Stimulated activated CD8-positive, alpha-beta memory T cell treated with anti-CD3 and anti-CD28 coated beads, Interleukin-4, amount 100 ng/mL, for 24 hours (primary cell): ENCODE results near the gene RPL23.

ENCODE experiments used
- DNase-seq: peaks from one replicate; pipeline ENCODE4 v3.0.0-alpha.2; 2020; ENCODE audit warnings: low read depth

Gene RPL23

DNA sequence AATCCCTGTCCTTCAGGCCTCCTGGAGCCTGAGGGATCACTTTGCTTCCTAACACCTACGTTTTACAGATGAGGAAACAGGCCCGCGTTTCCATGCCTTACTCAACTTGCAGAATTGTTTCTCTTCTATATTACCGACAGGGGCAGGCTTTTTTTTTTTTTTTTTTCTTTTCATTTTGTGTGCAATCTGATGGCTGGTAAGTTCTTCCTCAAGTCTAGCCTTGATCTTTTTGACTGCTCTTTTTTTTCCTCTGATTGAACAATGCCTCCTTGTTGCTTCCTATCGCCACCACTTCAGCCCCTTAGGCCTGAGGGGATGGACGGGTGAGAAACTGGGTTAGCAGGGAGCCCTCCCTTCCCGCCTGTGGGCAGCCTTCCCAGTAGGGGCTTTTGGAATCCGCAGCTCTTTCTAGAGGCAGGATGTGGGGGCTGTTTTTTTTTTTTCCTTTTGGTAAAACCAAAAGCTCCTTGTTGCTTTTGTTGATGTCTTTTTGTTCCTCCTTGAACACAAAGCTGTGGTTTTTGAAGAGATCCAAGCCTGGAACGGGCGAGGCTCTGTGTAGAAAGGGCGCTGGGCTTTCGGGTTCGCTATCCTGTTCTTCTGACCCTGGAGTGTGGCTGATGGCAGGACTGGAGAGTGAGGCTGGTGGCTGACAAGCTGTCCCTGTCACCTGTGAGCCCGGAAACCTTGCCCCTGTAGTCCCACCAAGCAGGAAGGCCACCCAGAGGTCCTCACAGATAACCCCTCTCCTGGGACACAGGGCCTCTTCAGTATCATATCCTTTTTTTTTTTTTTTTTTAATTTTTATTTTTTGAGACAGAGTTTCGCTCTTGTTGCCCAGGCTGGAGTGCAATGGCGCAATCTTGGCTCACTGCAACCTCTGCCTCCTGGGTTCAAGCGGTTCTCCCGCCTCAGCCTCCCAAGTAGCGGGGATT, 30.3 kb upstream of the RPL23 start:
- no peak for DNase-seq

DNA sequence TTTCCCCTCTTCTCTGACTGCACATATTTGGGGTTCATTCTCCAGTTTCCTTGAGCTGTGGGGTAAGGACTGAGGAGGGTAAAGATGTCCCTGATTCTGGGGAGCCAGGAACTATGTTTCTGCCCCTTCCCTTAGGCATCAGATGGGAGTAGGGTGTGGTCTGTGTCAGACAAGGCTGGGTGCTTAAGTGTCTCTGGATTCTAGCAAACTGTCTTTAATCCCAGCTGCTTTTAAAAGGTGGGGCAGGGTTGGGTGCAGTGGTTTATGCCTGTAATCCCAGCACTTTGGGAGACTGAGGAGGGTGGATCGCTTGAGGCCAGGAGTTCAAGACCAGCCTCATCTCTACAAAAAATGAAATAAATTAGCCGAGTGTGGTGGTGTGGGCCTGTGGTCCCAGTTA, 29.3 kb upstream of the RPL23 start:
- no peak for DNase-seq

DNA sequence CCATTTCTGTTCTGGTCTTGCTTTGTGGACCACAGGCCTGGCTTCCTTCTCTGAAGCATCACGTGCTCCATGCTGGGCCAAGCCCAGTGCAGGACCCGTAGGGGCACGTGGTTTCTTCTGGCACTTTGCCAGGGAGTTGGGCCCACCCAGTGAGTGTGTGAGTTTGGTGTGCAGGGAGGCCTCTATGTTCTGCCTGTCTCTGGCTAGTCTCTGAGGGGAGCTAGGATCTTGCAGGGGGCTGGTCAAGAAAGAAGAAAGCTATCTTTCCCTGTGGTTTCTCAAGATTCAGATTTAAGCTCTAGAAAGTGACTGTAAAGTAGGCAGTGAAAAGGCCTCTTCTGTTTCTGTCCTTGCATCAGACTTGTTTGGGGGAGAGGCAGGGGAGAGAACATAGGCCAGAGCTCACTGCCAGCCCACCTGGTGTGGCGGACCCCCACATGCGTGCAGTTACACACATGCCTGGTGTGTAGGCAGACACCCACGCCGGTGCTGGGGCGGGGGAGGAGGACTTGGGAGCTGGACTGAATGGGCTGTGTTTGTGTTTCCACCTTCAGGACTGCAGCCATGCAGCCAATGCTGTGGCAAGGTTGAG, 28.2 kb upstream of the RPL23 start:
- DNase-seq, result no peak

DNA sequence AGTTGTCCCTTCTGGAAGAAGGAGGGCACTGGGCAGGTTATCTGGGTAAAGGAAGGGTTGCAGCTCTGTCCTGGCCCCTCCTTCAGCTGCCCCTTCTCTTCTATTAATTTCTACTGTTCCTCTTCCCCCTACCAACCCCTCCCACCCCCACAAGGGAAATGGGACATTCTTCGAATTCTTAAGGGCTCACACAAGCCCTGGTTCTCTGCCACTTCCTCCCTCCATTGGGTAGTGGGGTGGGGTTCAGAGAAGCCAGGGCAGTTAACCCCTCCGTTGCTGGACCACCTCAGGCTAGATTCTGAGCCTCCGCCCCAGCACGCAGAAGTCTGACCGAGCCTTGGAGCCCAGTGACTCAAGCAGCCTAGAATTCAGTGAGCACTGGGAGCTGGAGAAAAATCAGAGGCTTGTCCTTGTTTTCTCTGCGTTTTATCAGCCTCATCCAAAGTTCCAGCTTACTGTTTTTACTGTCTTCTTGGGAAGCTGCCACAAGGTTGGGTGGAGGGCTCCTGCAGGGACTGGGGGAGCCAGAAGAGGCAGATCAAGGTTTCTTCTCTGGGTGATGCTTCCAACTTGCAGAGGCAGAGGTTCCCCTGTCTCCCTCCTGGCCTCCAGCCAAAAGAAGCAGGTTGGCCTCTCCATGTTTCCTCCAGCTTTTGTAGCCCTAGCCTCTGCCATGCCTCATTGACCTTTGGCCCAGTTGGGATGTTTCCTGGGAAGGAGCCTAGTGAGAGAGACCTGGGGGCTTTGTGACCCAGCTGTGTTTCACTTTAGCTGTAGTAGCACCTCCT, 26.6 kb upstream of the RPL23 start:
- DNase-seq, result no peak

DNA sequence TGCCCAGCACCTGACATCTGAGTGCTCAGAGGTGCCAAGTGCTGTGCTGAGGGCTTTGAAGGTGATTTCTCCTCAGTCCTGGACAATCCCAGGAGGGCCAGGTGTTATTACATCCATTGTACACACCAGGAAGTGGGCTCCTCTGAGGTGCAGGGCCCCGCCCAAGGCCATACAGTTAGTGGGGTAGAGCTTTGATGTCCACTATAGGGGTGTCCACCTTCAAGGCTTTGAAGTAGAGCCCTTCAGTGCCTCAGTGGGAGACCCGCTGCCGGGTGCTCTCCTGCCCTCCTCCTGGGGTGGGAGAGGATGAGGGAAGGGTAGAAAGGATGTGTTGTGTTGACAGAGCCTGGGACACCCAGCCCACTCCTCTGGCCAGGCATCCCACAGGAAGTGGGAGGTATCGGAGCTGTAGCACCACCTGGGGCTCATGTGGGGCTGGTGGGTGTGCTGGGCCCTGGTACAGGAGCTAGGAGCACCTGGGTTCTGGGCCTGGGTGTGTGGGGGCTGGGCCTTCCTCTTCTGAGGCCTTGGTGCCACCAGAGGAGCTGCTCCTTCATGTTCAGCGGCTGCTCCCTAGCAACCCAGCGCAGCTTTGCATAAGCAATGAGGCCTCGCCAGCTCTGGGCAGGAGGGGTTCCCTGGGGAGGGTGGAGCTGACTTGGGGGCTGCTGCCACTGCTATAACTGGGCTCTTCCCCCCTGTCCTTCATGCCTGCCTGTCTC, 23.8 kb upstream of the RPL23 start:
- DNase-seq, result no peak

DNA sequence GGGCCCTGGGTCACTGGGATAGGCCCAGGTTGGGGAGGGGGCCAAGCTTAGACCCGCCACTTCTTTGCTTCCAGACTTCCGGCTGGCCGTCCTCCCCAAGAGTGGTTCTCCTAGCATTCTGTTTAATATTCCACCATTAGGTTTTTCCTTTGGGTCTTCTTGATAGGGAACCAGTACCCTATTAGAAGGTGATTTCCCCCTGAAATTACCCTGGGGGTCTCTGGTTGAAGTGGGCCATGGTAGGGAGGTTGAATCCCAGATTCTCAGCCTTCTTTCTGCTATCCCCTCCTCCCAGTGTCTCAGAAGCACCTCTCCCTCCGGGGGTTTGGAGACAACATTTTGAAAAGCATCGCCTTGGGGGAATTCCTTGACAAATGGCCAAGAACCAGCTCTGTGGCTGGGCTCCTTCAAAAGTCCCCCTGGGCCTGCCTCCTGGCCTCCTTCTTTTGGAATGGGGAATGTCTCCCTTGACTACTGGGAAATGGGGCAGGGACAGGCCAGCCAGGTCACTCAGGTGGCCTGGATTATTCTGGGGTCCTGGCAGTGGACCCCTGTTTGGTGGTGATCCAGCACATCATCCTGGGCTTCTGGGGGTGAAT, 22.1 kb upstream of the RPL23 start:
- no peak for DNase-seq

DNA sequence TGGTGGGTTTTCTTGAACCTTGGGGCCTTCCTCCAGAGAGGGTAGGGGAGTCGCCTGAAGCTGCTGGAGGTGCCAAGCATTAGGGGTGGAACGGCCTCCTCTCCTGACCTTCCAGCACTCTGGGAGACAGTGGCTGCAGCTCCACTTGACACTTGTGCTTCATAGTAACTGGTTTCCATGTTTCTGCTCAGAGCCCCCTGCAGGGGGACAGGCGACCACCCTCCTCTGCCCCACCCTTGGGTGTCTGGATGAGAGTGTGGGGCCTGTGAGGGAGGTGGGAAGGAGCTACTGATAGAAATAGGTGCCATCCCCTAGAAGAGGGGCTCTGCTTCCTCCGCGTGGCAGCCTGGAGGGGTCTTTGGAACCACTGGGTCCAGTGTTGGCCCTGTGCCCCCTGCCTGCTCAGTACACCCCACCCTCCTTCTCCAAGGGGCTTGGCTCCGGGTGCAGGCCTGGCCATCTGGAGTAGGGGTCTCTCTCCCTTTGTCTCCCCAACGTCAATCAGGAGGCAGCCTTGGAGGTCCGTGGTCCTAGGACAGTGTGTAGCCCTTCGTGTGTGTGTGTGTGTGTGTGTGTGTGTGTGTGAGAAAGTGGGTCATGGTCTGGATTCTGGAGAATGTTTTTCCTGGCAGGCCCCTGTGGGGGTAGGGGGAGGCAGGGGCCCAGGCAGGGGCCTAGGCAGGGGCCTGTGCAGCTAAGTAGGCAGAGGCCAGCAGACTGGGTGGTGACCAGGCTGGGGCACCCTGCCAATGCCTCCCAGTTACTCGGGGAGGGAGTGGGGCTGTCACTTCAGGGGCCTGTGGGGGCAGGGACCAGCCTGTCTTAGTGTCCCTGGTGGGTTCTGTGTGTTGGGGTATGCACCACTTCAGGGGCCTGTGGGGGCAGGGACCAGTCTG, 21.2 kb upstream of the RPL23 start:
- DNase-seq, result no peak

DNA sequence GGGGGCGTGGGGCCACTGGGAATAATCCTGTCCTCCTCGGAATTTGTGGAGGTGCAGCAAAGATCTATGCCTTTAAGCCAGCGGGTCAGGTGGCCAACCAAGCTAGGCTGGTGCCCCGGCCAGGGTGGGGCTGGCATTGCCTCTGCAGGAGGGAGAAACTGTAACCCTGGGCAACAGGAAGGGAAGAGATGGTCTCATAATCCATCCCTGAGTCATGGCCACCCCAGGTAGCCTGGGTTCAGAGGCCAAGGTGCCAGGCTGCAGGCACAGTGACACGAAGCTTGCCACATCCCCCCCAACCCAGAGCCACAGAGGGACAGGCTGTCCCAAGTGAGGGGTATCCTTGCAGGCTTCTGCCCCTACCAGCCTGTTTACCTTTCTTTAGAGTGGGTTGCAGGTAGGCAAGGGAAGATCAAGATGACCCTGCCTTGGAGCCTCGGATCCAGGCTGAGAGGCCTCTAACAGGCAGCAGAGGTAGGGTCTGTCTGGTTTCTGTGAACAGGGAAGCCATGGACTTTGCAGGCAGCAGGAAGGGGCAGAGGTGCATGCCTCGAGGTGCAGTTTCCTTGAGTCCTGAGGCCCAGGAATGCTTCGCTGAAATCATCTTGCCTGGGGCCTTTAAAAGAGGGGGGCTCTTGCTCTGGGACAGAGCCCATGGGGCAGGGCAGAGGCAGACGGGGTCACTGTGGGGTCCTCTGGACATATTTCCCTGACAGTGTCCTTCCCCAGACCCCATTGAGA, 20.3 kb upstream of the RPL23 start:
- no peak for DNase-seq

DNA sequence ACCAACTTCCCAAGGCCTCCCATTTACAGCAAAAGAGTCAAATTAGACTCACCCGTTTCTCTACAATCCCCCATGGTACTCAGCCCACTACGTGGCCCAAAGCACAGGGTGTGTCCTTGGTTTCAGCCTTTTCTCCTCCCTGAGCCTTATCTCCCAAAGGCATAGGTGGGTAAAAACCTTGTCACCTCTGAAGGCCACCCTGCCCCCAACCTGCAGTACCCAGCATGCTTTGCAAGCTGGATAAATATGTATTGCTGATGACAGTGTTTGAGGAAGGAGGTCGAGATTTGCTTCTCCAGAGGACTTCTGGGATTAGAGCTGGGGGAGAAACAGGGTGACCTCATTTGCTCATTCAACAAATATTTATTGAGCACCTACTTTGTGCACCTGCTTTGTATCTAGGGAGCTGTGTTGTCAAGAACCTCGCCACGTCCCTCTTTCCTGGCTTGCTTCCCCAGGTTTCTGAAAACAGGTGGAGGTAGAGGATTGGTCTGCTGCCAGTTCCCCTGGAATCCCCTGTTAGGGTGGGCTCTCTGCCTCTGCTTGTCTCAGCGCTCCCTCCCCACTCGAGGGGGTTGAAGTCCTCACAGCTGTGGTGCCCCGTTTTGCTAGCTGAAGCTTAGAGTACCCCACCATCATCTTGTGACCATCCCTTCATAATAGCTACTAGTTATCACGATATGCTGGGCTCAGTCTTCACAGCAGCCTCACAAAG, 19.3 kb upstream of the RPL23 start:
- no peak for DNase-seq

DNA sequence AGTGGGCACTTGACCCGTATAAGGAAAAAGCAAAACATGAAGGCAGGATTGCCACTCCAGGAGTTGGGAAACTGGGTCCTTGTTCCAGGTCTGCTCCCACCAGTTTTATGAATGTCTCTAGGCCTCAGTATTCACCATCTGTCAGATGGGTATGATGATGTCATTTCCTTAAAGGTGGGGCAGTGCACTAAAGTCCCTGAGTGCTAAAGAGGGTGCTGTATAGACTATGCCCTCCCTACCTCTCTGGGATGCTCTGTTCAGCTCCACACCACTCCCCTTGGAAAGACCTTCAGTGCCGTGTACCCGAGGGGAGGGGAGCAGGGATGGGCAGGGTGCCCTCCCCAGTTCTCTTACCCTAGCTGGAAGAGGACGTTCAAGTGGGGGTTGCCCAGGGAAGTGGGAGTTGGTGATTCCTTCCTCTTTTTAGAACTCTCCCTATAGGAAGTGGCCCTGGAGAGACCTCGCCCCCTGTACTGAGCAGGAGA, 18.5 kb upstream of the RPL23 start:
- no peak for DNase-seq

DNA sequence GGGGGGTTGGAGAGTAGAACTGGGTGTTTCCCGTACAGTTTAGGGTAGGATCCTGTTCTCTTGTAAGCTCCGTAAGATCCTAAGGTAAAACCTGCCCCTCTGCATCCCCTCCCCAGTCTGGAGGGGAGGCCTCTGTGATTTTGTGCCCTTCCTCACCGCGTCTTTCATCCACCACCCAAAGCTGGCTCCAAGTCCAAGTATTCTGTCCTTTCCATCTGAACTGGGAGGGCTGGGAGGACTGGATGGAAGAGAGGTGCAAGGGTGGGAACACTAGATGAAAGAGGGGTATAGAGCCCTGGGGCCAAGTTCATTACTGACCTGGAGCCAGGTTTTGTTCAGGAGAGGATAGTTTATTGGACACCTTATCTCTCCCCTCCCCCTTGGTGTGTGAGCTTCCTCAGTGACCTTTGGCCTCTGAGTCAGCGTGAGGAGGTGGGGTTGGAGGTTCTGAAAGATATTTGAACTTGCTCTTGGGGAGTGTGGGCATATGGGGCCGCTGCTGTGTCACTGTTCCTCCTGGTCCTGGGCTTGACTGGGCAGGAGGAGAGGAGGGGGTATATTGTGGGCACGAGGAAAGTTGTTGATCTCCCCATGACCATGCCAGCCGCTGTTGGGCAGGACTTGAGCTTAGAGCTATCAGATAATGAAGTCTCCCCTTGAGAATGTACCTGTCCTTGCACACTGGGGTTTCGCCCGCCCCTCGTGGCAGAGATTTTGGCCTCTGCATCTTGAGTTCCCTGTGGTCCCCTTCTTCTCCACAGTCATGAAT, 17.9 kb upstream of the RPL23 start:
- DNase-seq, result peak; percentile 73

DNA sequence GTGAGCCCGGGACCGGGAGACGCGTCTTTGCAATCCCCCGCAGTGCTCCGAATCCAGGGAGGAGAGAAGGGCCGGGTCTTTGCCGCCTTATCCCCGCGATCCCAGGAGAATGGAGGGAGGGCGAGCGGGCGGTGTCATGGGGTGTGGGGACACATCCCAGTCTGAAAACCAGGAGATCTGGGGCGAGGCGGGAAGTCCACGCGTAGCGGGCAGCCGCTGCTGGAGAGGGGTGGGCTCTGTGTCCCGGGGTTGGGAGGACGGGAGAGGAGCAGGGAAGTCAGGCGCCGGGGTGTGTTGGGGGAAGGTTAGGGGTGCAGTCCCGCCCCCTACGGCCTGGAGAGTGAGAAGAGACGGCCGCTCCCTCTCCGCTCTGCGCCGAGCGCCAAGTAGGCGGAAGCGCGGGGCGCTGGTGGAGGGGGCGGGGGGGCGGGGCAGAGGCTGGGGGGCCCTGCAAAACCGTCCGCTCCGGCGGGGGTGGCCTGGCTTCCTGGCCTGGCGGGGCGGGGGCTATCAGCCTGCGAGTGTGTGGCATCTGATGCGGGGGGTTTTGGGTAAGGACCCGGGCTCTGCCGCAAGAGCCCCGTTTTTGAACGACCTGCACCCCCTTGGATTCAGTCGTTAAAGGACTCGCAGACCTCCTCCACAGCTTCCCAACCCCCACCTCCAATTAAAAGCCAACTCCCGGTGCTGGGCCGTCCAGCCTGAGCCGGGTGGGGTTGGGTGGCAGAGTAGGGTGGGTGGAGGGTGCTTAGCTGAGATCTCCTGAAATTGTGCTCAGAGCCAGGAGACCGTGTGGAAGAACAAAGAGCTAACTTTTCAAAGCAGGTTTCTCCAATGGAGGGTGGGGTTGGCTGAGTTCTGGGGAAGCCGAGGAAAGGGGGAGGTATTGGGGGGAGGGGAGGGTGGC, 17.0 kb upstream of the RPL23 start:
- DNase-seq, result peak; percentile 59

DNA sequence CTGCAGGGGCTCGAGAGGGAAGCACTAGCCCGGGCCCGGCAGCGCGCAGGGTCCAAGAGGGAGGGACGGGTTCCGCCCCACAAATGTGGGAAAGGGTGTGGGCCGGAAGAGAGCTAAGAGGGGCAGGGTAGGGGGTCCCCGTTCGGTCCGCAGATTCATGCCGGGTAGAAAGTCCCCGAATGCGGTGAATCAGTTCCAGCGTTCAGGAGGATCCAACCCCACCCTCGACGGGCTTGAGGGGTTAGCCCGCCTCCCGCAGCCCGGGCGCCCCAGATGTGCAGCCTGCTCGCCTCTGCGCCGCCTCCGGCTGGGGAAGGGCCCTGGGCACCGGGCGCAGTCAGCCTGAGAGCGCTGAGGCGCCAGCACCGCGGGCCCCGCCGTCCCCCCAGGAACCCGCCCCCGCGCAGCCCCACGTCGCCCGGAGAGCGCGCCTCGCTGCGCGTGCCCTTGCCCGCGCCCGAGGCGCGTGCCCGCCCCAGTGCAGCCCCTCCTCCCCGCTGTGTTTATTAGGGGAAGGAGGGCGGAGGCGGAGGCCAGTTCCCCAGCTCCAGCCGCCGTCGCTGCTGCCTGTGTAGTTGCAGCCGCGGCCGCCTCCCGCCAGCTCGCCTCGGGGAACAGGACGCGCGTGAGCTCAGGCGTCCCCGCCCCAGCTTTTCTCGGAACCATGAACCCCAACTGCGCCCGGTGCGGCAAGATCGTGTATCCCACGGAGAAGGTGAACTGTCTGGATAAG, 16.2 kb upstream of the RPL23 start, which contains the start of gene LASP1:
Gene LASP1, plus strand, starts transcription at position 533 of the 733 bp plus-strand sequence. Its CDS starts 132 bp downstream, at position 665.
- peak; percentile 79 for DNase-seq

DNA sequence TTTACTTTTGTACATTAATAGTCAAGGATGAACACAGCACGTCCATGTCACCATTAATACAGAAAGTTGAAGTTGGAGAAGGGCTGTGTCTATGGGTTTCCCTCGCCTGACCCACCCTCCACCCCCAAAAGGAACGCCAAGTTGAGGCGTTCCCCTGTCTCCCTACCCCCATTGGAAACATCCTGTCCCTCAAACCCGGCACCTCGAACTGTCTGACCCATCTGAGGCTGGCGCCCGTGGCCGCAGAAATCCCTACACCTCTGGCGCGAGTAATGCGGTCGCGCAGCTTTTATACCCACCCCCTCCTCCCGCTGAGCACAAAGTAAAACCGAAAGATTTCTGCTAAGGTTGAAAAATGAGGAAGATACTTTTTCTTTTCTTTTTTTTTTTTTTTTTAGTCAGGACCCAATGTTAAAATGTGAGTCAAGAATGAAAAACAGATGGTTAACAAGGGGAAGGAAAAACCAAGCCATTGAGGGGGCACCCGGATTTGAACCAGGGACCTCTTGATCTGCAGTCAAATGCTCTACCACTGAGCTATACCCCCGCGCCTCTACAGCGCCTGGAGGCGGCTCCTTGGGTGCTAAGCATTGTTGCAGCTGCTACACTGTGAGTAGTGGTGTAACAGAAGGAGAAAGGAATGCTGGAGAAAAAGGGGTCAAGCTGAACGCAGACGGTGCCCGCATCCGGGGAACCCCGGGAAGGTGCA, 15.4 kb upstream of the RPL23 start:
- DNase-seq, result peak; percentile 84

DNA sequence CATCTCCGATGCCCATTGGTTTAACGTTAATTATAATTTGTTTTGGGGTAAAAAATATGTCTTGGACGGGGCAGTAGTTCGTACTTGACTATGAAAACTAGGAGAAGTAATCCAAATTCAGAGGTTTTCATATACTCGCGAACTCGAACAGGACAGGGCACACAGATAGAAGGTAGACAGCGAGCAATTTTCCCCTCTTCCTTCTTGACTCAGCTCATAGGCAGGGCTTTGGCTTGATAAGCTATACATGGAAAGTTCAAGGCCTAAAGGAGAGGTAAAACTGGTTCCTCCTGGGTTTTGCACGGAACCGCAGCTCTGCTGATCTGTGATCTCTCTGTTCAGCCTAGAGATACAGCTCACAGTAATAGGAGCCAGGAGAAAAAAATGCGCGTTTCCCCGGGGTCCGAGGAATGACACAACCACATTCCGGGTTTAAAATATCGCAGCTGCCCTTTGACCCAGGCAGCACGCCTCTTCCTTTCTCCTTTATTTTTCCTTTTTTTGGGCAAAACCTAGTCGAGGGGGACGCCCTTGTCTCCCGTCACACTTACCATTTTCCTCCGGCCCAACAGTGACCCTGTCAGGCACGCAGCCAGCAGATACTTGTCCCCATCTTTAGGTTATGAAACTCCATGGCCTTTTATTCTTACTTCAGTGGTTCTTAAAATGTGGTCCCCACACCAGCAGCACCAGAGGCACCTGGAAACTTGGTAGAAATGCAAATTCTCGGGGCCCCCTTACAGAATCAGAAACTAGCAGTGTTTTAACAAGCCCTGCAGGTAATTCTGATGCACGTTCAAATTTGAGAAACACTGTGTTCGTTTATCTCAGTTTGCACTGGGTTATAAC, 14.7 kb upstream of the RPL23 start:
- no peak for DNase-seq
